Endothelial cell of umbilical vein (primary cell): Measurements from ENCODE around the gene PRPF19. TPM values are rescaled to one million over a fixed set of nuclear protein-coding genes. Genes with fewer than 3 reads are reported as not detected.
A peak's percentile ranks its signal among the peaks of the same experiment; 100 is the strongest.

Source experiments
- BruUV-seq: library from RNA; stranded (reverse); fragments of 400-500 nt; replicated peaks from 2 replicates; lab custom pipeline; 2021; lab: Mats Ljungman, UMichigan
- CTCF ChIA-PET: fragments of 300-600, 350-600 bp; sonication (Branson Sonifier 250); formaldehyde crosslinking; loops from one replicate; lab custom pipeline; 2021; ENCODE audit warnings: antibody characterized with exemption, inconsistent platforms; lab: Charles Lee
- POLR2A ChIA-PET: fragments of 300-600, 350-600 bp; sonication (Branson Sonifier 250); formaldehyde crosslinking; loops from one replicate; lab custom pipeline; 2021; ENCODE audit warnings: antibody characterized with exemption, inconsistent platforms; lab: Charles Lee
- DNase-seq: peaks from one replicate; pipeline ENCODE4 v3.0.0-alpha.2; 2011; ENCODE audit warnings: low read depth, low spot score
- FAIRE-seq: peaks from 2 replicates; lab custom pipeline; 2011; peaks lifted over from hg19 to GRCh38; lab: Jason Lieb, UNC
- H2AFZ ChIP-seq: 2 replicates; pipeline ENCODE4 v1.6.0; 2012; ENCODE audit warnings: low read depth, low read length, control low read depth, inconsistent platforms
- H3K27ac ChIP-seq: 2 replicates; pipeline ENCODE4 v1.5.1; 2011; ENCODE audit warnings: low read depth, mild to moderate bottlenecking, control low read depth, low read length, moderate library complexity; ENCODE audit not compliant: insufficient read depth
- H3K27me3 ChIP-seq, 2 experiments: 2 replicates each; pipeline versions ENCODE4 v1.6.0 to v1.6.1; 2011; ENCODE audit warnings: low read length in 2 of 2, mixed read lengths in 1 of 2; ENCODE audit not compliant: control insufficient read depth in 2 of 2, insufficient read depth in 2 of 2
- H3K36me3 ChIP-seq, 2 experiments: 2 replicates in 1 of 2; 3 replicates in 1 of 2; pipeline ENCODE4 v1.5.1; 2011; ENCODE audit warnings: low read length in 2 of 2, mild to moderate bottlenecking in 1 of 2, moderate library complexity in 1 of 2; ENCODE audit not compliant: control insufficient read depth in 2 of 2, insufficient read depth in 2 of 2; ENCODE audit errors: extremely low read depth in 1 of 2
- H3K4me1 ChIP-seq: 3 replicates; pipeline ENCODE4 v1.5.1; 2011; ENCODE audit warnings: mild to moderate bottlenecking, low read length; ENCODE audit not compliant: control insufficient read depth, insufficient read depth; ENCODE audit errors: extremely low read depth
- H3K4me2 ChIP-seq: 2 replicates; pipeline ENCODE4 v1.6.1; 2011; ENCODE audit warnings: low read length, control low read depth, mixed read lengths; ENCODE audit not compliant: insufficient read depth
- H3K4me3 ChIP-seq, 3 experiments: fragments of 200-600 bp in 1 of 3; sonication (generic), shearing (Covaris generic) in 1 of 3; replicated peaks in 1 of 3; 2 replicates each; pipeline ENCODE4 v1.5.1; 2011 to 2016; ENCODE audit warnings: control low read depth in 3 of 3, low read length in 3 of 3, mild to moderate bottlenecking in 2 of 3, inconsistent platforms in 1 of 3, low read depth in 1 of 3, moderate library complexity in 1 of 3; ENCODE audit not compliant: insufficient read depth in 1 of 3
- H3K79me2 ChIP-seq: 2 replicates; pipeline ENCODE4 v1.6.0; 2012; ENCODE audit warnings: low read length, inconsistent platforms; ENCODE audit not compliant: control insufficient read depth, insufficient read depth
- H3K9ac ChIP-seq: replicated peaks from 2 replicates; pipeline ENCODE3; 2011; ENCODE audit warnings: low read length, control low read depth; ENCODE audit not compliant: insufficient read depth; ENCODE audit errors: extremely low read depth
- H3K9me1 ChIP-seq: replicated peaks from 3 replicates; pipeline ENCODE4 v1.6.0; 2011; ENCODE audit warnings: mild to moderate bottlenecking, low read length; ENCODE audit not compliant: control insufficient read depth, insufficient read depth; ENCODE audit errors: extremely low read depth
- H3K9me3 ChIP-seq: replicated peaks from 2 replicates; pipeline ENCODE4 v1.5.1; 2012; ENCODE audit warnings: low read length, inconsistent platforms; ENCODE audit not compliant: control insufficient read depth, insufficient read depth
- H4K20me1 ChIP-seq: replicated peaks from 2 replicates; pipeline ENCODE3; 2011; ENCODE audit warnings: mild to moderate bottlenecking, low read length; ENCODE audit not compliant: control insufficient read depth, insufficient read depth; ENCODE audit errors: extremely low read depth
- EZH2 ChIP-seq: IDR thresholded peaks from 2 replicates; pipeline ENCODE4 v1.6.1; 2012; ENCODE audit warnings: borderline replicate concordance, low read depth, mild to moderate bottlenecking, moderate library complexity, low read length, inconsistent platforms; ENCODE audit not compliant: severe bottlenecking
- FOS ChIP-seq: IDR thresholded peaks from 2 replicates; pipeline ENCODE4 v1.6.1; 2011; ENCODE audit warnings: mild to moderate bottlenecking, low read length, moderate library complexity, borderline replicate concordance; ENCODE audit not compliant: insufficient read depth
- GATA2 ChIP-seq: IDR thresholded peaks from 2 replicates; pipeline ENCODE4 v1.7.0; 2011; ENCODE audit warnings: low read depth, mild to moderate bottlenecking, moderate library complexity, mixed read lengths, low read length; ENCODE audit not compliant: insufficient read length, insufficient read depth
- JUN ChIP-seq: IDR thresholded peaks from 2 replicates; pipeline ENCODE4 v1.6.1; 2011; ENCODE audit warnings: borderline replicate concordance, low read depth; ENCODE audit not compliant: insufficient read length, insufficient read depth
- MAX ChIP-seq: IDR thresholded peaks from 2 replicates; pipeline ENCODE4 v1.6.1; 2011; ENCODE audit not compliant: insufficient read depth, insufficient read length
- MYC ChIP-seq: IDR thresholded peaks from one replicate; pipeline ENCODE4 v1.6.1; 2011; ENCODE audit warnings: mild to moderate bottlenecking, low read depth, low read length
- POLR2A ChIP-seq: IDR thresholded peaks from 2 replicates; pipeline ENCODE4 v1.6.1; 2012; ENCODE audit warnings: low read depth, mild to moderate bottlenecking, control low read depth, low read length
- POLR2AphosphoS5 ChIP-seq: IDR thresholded peaks from 2 replicates; pipeline ENCODE4 v1.6.1; 2012; ENCODE audit warnings: low read depth, mild to moderate bottlenecking, control low read depth, low read length, moderate library complexity; ENCODE audit not compliant: insufficient read depth
- dilution Hi-C: fragments of 300-500 bp; cut with MboI; formaldehyde crosslinking; loops from one replicate; pipeline ENCODE4 v1.15.0; 2019; ENCODE audit warnings: low sequenced_read_pairs; ENCODE audit not compliant: extremely low pct_ligation_motif_present
- intact Hi-C: fragments of 100-400 bp; cut with micrococcal nuclease; formaldehyde crosslinking; loops from one replicate; pipeline ENCODE4 v1.10.0; 2022
- polyA plus RNA-seq, 4 experiments: library from polyadenylated mRNA; depleted of rRNA in 3 of 4; stranded (reverse) in 3 of 4; unstranded in 1 of 4; fragments of >200 nt; gene quantifications; 2 replicates each; pipeline versions ENCODE4 v1.2.1 to v1.2.3, GENCODE V29; 2011 to 2012; ENCODE audit warnings: missing spikeins in 1 of 4
- total RNA-seq: library from RNA; stranded (reverse); gene quantifications from 2 replicates; pipeline ENCODE4 v1.2.3, GENCODE V29; 2021
- TF ChIP-seq, protein P1 (sequence below), 2 donors: IDR thresholded peaks; 1 replicate in 1 of 2; 2 replicates in 1 of 2; pipeline ENCODE4 v1.5.1; 2011; ENCODE audit warnings: low read length in 2 of 2, mild to moderate bottlenecking in 2 of 2, moderate library complexity in 2 of 2, control low read depth in 1 of 2, inconsistent platforms in 1 of 2, low read depth in 1 of 2; ENCODE audit not compliant: insufficient read depth in 1 of 2; ENCODE audit errors: extremely low read depth in 1 of 2

Gene PRPF19
- total and polyA plus RNA-seq, 2 donors (not counting 3 experiments of a cell fraction or from before 2014, with no cell fraction given): 97.1 to 126 TPM

DNA sequence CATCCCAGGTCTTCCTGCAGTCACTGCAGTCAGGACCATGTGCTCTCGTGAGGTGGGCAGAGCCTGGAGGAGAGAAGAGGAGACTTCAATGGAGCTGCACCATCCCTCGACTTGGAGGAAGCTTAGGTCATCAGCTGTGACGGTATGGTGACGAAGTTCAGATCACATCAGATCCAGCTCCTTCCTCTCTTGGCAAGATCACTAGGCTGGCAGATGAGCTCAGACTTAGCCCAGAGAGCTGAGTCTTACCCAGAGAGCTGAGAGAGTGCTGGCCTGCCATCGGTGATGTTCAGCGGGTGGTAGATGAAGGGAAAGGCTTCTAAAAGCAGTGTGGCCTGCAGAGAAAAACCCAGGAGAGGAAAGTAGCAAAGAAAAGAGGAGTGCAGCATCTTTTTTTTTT is 47.4 kb upstream of the PRPF19 start:
- CTCF ChIA-PET: interaction anchor here (1.0 to 2.0 kb wide), 5 partner anchors 8 to 176 kb away, joined by 3 to 8 read pairs (median 5); no protein-coding TSS in a partner anchor
- Histone ChIP-seq H3K79me2 (no peaks in the 10 kb centered on the region), H3K4me2 (no peak overlapping the region), H4K20me1 (no peaks in the 10 kb centered on the region), H3K27ac (no peak overlapping the region), H3K9ac (no peak overlapping the region), H3K4me1 (peaks cover 10% of the 10 kb centered on the region), H3K4me3 (no peak overlapping the region), H3K9me1 (no peaks in the 10 kb centered on the region), H3K9me3 (no peaks in the 10 kb centered on the region), H2AFZ (no peak overlapping the region), H3K36me3 (no peaks in the 10 kb centered on the region), H3K27me3 (peaks cover 2 to 13% of the 10 kb centered on the region in 2 experiments)
- no peak for TF ChIP-seq GATA2
- TF ChIP-seq, protein P1, sequence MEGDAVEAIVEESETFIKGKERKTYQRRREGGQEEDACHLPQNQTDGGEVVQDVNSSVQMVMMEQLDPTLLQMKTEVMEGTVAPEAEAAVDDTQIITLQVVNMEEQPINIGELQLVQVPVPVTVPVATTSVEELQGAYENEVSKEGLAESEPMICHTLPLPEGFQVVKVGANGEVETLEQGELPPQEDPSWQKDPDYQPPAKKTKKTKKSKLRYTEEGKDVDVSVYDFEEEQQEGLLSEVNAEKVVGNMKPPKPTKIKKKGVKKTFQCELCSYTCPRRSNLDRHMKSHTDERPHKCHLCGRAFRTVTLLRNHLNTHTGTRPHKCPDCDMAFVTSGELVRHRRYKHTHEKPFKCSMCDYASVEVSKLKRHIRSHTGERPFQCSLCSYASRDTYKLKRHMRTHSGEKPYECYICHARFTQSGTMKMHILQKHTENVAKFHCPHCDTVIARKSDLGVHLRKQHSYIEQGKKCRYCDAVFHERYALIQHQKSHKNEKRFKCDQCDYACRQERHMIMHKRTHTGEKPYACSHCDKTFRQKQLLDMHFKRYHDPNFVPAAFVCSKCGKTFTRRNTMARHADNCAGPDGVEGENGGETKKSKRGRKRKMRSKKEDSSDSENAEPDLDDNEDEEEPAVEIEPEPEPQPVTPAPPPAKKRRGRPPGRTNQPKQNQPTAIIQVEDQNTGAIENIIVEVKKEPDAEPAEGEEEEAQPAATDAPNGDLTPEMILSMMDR (IDR thresholded peaks at IDR 0.05; ENCODE audit: extremely low read depth in 1 of 2, insufficient read depth in 1 of 2, low read depth in 1 of 2, low read length in 2 of 2): no peak
- TF ChIP-seq FOS: no peak
- no peak for TF ChIP-seq MAX
- intact Hi-C loops: no loop called here
- FAIRE-seq (peak; percentile 71), DNase-seq (peak; percentile 29)
- dilution Hi-C loops: no loop called here
- POLR2A ChIA-PET: interaction anchor here (0.8 kb wide), 1 partner anchor 17 kb away, joined by 5 read pairs; no protein-coding TSS in a partner anchor
- BruUV-seq: no TSS peak

DNA sequence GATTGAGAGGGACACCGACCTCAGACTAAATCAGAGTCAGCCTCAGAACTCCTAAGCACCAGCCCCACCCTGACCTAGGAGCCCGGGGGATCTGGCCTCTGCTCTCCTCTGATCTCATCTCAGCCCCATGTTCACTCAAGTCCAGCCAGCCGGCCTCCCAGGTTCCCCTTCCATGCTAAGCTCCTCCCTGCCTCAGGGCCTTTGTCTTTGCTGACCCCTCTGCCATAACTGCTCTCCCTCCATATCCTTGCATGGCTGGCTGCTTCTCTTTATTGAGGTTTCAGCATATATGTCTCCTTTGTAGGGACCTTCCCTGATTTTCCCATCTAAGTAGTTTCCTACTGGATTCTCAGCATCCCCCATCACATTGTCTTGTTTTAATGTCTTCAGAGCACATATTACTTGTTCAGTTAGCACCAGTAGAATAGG is 46.4 kb upstream of the PRPF19 start:
- POLR2A ChIA-PET: no interaction called here
- no peak for FAIRE-seq
- H3K4me3 ChIP-seq: no peak overlapping the region
- no peak overlapping the region for H3K4me2 ChIP-seq
- TF ChIP-seq JUN (no peak), POLR2AphosphoS5 (no peak), MAX (no peak), GATA2 (no peak), FOS (no peak), POLR2A (no peak), MYC (no peak), EZH2 (no peak)
- TF ChIP-seq, protein P1 (IDR thresholded peaks at IDR 0.05; ENCODE audit: extremely low read depth in 1 of 2, insufficient read depth in 1 of 2, low read depth in 1 of 2, low read length in 2 of 2): no peak
- no peaks in the 10 kb centered on the region for H4K20me1 ChIP-seq
- intact Hi-C loops: no loop called here
- H3K79me2 ChIP-seq: no peaks in the 10 kb centered on the region
- no peaks in the 10 kb centered on the region for H3K9me3 ChIP-seq
- H3K4me1 ChIP-seq: peaks cover 10% of the 10 kb centered on the region
- no TSS peak for BruUV-seq
- dilution Hi-C loops: no loop called here
- no peak overlapping the region for H3K9ac ChIP-seq
- H3K9me1 ChIP-seq: no peaks in the 10 kb centered on the region
- no peak overlapping the region for H3K27ac ChIP-seq
- peak overlapping the region; percentile 97 for H2AFZ ChIP-seq
- H3K36me3 ChIP-seq: no peaks in the 10 kb centered on the region
- DNase-seq: no peak
- CTCF ChIA-PET: interaction anchor here (1.5 to 1.6 kb wide), 2 partner anchors 13 to 17 kb away, joined by 5 to 8 read pairs; no protein-coding TSS in a partner anchor
- H3K27me3 ChIP-seq: peaks cover 2 to 13% of the 10 kb centered on the region in 2 experiments
